BLaER1 (cell line): ENCODE measurements around the gene GAS7.

ENCODE experiments used
- H3K27ac ChIP-seq: shearing (Covaris generic); formaldehyde crosslinking; 2 replicates; pipeline ENCODE4 v1.8.1; 2022
- H3K27me3 ChIP-seq: shearing (Covaris generic); formaldehyde crosslinking; 2 replicates; pipeline ENCODE4 v1.8.1; 2022
- H3K36me3 ChIP-seq: shearing (Covaris generic); formaldehyde crosslinking; 2 replicates; pipeline ENCODE4 v1.8.1; 2022
- H3K4me1 ChIP-seq: shearing (Covaris generic); formaldehyde crosslinking; 2 replicates; pipeline ENCODE4 v1.8.1; 2022
- H3K4me2 ChIP-seq: shearing (Covaris generic); formaldehyde crosslinking; 2 replicates; pipeline ENCODE4 v1.8.1; 2022
- H3K4me3 ChIP-seq: shearing (Covaris generic); formaldehyde crosslinking; 2 replicates; pipeline ENCODE4 v1.8.1; 2022
- H3K9ac ChIP-seq: shearing (Covaris generic); formaldehyde crosslinking; 2 replicates; pipeline ENCODE4 v1.8.1; 2022
- H3K9me3 ChIP-seq: shearing (Covaris generic); formaldehyde crosslinking; 2 replicates; pipeline ENCODE4 v1.8.1; 2022
- H4K20me1 ChIP-seq: shearing (Covaris generic); formaldehyde crosslinking; 2 replicates; pipeline ENCODE4 v1.8.1; 2022
- Cebpa-rat ChIP-seq: shearing (Covaris generic); IDR thresholded peaks from 2 replicates; pipeline ENCODE4 v1.8.1; 2022

Gene GAS7

GRCh38 chr17:9905902-9906301 is 292.5 kb downstream of the GAS7 start:
- H3K4me3 ChIP-seq = no peak overlapping the region
- no peaks in the 10 kb centered on the region for H3K9me3 ChIP-seq
- no peak overlapping the region for H3K27ac ChIP-seq
- H3K9ac ChIP-seq = no peak overlapping the region
- no peak for TF ChIP-seq Cebpa-rat
- no peak overlapping the region for H3K4me2 ChIP-seq
- no peaks in the 10 kb centered on the region for H4K20me1 ChIP-seq
- no peaks in the 10 kb centered on the region for H3K27me3 ChIP-seq
- H3K4me1 ChIP-seq = peaks cover 38% of the 10 kb centered on the region
- no peaks in the 10 kb centered on the region for H3K36me3 ChIP-seq

- H3K4me1 ChIP-seq = peaks cover 31% of the 10 kb centered on the region
Measured at GRCh38 chr17:9905078-9905415, 293.4 kb downstream of the GAS7 start, which contains the start of gene RCVRN. TSS of gene RCVRN (minus strand) at chr17:9905271. CDS start at chr17:9905180, 91 bp downstream.

GRCh38 chr17:9904277-9905077 is 293.9 kb downstream of the GAS7 start:
- peaks cover 25% of the 10 kb centered on the region for H3K4me1 ChIP-seq
- no peak overlapping the region for H3K9ac ChIP-seq
- no peaks in the 10 kb centered on the region for H3K27me3 ChIP-seq
- no peak overlapping the region for H3K27ac ChIP-seq
- no peaks in the 10 kb centered on the region for H3K9me3 ChIP-seq
- H3K4me2 ChIP-seq = no peak overlapping the region
- no peaks in the 10 kb centered on the region for H3K36me3 ChIP-seq
- H4K20me1 ChIP-seq = no peaks in the 10 kb centered on the region
- H3K4me3 ChIP-seq = no peak overlapping the region
- TF ChIP-seq Cebpa-rat = no peak

More at GRCh38 chr17:9905078-9905415, 293.4 kb downstream of the GAS7 start, which contains the start of gene RCVRN:
- TF ChIP-seq Cebpa-rat = no peak
- H3K27ac ChIP-seq = no peak within 1 kb of the TSS
- H3K9me3 ChIP-seq = no peaks in the 10 kb centered on the region
- H3K4me2 ChIP-seq = no peak within 1 kb of the TSS
- no peak within 1 kb of the TSS for H3K4me3 ChIP-seq
- H3K9ac ChIP-seq = no peak within 1 kb of the TSS
- no peaks in the 10 kb centered on the region for H3K36me3 ChIP-seq
- no peaks in the 10 kb centered on the region for H3K27me3 ChIP-seq
- no peaks in the 10 kb centered on the region for H4K20me1 ChIP-seq

DNA sequence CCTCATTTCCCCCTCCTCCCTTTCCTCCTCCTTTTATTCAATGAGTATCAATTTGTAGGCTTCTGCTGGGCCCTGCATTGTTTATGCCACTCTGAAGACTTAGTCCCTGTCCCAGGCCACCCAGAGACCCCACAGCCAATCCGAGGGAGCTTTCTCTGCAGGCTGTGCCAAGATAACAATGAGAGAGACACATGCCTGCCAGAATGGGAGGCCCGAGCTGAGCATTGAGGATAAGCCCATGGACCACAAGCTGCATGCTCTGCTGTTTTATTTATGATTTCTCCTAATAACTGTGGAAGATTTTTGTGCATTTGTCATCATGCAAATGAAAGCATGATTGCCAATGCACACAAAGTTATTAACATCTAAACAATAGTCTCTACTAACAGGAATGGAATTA is 296.3 kb downstream of the GAS7 start:
- no peak overlapping the region for H3K4me3 ChIP-seq
- no peaks in the 10 kb centered on the region for H4K20me1 ChIP-seq
- no peak overlapping the region for H3K9ac ChIP-seq
- TF ChIP-seq Cebpa-rat = no peak
- 0 out of 2 replicates have a peak, but pooled peaks cover 6% of the 10 kb centered on the region for H3K4me1 ChIP-seq
- no peaks in the 10 kb centered on the region for H3K36me3 ChIP-seq
- H3K4me2 ChIP-seq = no peak overlapping the region
- no peaks in the 10 kb centered on the region for H3K9me3 ChIP-seq
- H3K27ac ChIP-seq = no peak overlapping the region
- no peaks in the 10 kb centered on the region for H3K27me3 ChIP-seq

- Histone ChIP-seq H3K4me3 (no peak overlapping the region), H3K27ac (no peak overlapping the region), H3K4me2 (no peak overlapping the region), H3K27me3 (no peaks in the 10 kb centered on the region), H3K36me3 (no peaks in the 10 kb centered on the region), H3K9ac (no peak overlapping the region), H3K9me3 (no peaks in the 10 kb centered on the region), H3K4me1 (no peaks in the 10 kb centered on the region), H4K20me1 (no peaks in the 10 kb centered on the region)
- TF ChIP-seq Cebpa-rat = no peak
Measured at GRCh38 chr17:9900784-9901183, 297.6 kb downstream of the GAS7 start.

- Histone ChIP-seq H4K20me1 (no peaks in the 10 kb centered on the region), H3K4me1 (no peaks in the 10 kb centered on the region), H3K36me3 (no peaks in the 10 kb centered on the region), H3K27ac (no peak overlapping the region), H3K4me3 (no peak overlapping the region), H3K27me3 (no peaks in the 10 kb centered on the region), H3K4me2 (no peak overlapping the region), H3K9ac (no peak overlapping the region), H3K9me3 (no peaks in the 10 kb centered on the region)
- no peak for TF ChIP-seq Cebpa-rat
Measured at GRCh38 chr17:9900044-9900594, 298.3 kb downstream of the GAS7 start.

DNA sequence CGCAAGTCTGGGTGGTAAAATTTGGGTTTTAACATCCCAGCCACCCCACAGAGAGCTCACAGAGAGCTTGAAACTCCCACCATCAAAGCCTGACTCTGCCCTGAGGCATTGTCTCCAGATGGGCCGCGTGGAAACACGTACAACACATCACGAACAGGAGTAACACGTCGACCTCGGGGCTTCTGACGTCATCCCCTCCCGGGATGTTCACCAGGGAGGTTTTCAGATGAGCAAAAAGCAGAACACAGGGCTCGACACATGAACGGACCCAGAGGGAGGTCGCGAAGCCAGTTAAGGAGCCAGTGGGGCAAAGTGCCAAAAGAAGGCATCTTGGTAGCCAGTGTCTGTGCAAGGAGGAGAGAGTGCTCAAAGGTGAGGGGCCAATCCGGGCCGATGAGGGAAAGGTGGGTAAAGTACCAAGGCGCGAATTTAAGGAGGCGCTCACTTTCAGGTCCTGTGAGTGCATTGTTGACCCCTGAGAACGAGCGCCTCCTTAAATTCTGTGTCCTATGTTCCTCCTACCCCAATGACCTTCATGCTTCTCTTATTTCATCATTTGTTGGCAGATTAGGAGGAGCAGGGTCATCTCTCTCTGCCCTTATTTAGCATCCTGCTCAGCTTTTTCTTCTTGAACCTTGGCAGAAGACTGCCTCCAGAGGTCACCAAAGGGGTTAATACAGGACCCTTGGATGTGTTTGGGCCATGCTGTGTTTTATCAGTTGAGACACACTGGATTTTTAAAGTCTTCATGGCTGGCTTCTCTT is 298.9 kb downstream of the GAS7 start:
- Histone ChIP-seq H3K4me3 (no peak overlapping the region), H3K9ac (no peak overlapping the region), H3K36me3 (no peaks in the 10 kb centered on the region), H3K27ac (no peak overlapping the region), H3K4me1 (no peaks in the 10 kb centered on the region), H3K27me3 (no peaks in the 10 kb centered on the region), H3K4me2 (no peak overlapping the region), H4K20me1 (no peaks in the 10 kb centered on the region), H3K9me3 (no peaks in the 10 kb centered on the region)
- TF ChIP-seq Cebpa-rat = no peak

- no peak overlapping the region for H3K4me3 ChIP-seq
- H3K9ac ChIP-seq = no peak overlapping the region
- TF ChIP-seq Cebpa-rat = no peak
- H4K20me1 ChIP-seq = no peaks in the 10 kb centered on the region
- H3K36me3 ChIP-seq = no peaks in the 10 kb centered on the region
- no peak overlapping the region for H3K27ac ChIP-seq
- no peak overlapping the region for H3K4me2 ChIP-seq
- H3K9me3 ChIP-seq = no peaks in the 10 kb centered on the region
- no peaks in the 10 kb centered on the region for H3K27me3 ChIP-seq
- no peaks in the 10 kb centered on the region for H3K4me1 ChIP-seq
Measured at GRCh38 chr17:9898812-9899211, 299.6 kb downstream of the GAS7 start.

DNA sequence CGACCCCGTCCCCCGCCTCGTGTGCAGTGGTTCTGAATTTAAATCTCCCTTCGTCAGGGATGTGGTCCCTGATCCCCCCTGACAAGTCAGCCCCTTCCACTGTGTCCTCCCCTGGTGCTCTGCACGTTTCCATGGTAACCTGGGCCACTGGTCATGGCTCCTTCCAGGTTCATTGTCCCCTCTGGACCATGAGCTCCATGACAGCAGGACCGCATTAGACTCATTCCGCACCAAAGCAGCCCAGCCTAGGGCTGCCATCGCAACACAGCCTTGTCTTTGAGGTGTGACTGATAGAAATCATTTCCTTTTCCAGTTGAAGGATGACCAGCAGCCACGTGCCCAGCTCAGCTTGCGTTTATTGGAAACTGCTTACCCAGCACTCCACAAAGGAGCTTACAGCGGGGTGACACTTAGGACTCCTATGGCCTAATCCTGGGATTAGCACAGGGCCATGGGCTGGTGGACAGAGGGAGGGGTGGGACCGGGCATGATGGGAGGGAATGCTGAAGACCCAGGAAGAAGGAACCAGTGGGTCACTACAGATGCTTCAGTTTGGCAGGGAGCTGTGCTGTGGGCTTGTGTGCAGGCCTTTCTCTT is 300.9 kb downstream of the GAS7 start:
- TF ChIP-seq Cebpa-rat = no peak
- H3K4me3 ChIP-seq = no peak overlapping the region

GRCh38 chr17:9895923-9896322 is 302.5 kb downstream of the GAS7 start:
- TF ChIP-seq Cebpa-rat = no peak
- Histone ChIP-seq H4K20me1 (no peaks in the 10 kb centered on the region), H3K4me2 (no peak overlapping the region), H3K9ac (no peak overlapping the region), H3K36me3 (no peaks in the 10 kb centered on the region), H3K27ac (no peak overlapping the region), H3K4me1 (no peaks in the 10 kb centered on the region), H3K4me3 (no peak overlapping the region), H3K9me3 (no peaks in the 10 kb centered on the region), H3K27me3 (no peaks in the 10 kb centered on the region)

More for the DNA sequence above, 300.9 kb downstream of the GAS7 start:
- Histone ChIP-seq H3K27me3 (no peaks in the 10 kb centered on the region), H3K4me2 (no peak overlapping the region), H3K9me3 (no peaks in the 10 kb centered on the region), H3K9ac (no peak overlapping the region), H3K4me1 (no peaks in the 10 kb centered on the region), H3K27ac (no peak overlapping the region), H4K20me1 (no peaks in the 10 kb centered on the region), H3K36me3 (no peaks in the 10 kb centered on the region)
